Keratinocyte (primary cell): Measurements from ENCODE around the gene ABHD5. TPM values are rescaled to one million over a fixed set of nuclear protein-coding genes. Genes with fewer than 3 reads are reported as not detected.

ENCODE experiments used
- DNase-seq: peaks from one replicate; pipeline ENCODE4 v3.0.0-alpha.2; 2011; ENCODE audit warnings: low read depth, missing footprints, low spot score
- FAIRE-seq: peaks from 2 replicates; lab custom pipeline; 2011; peaks lifted over from hg19 to GRCh38; lab: Jason Lieb, UNC
- H2AFZ ChIP-seq: 2 replicates; pipeline ENCODE4 v1.6.0; 2012; ENCODE audit warnings: low read length, control low read depth, inconsistent platforms; ENCODE audit not compliant: control insufficient read depth
- H3K27ac ChIP-seq: 2 replicates; pipeline ENCODE4 v1.5.1; 2011; ENCODE audit warnings: low read length; ENCODE audit not compliant: control insufficient read depth, insufficient read depth
- H3K27me3 ChIP-seq: 3 replicates; pipeline ENCODE4 v1.6.0; 2011; ENCODE audit warnings: low read length; ENCODE audit not compliant: control insufficient read depth, insufficient read depth; ENCODE audit errors: extremely low read depth
- H3K36me3 ChIP-seq, 2 experiments: 2 replicates in 1 of 2; 3 replicates in 1 of 2; pipeline ENCODE4 v1.5.1; 2011; ENCODE audit warnings: low read length in 2 of 2, mild to moderate bottlenecking in 1 of 2; ENCODE audit not compliant: control insufficient read depth in 2 of 2, insufficient read depth in 2 of 2; ENCODE audit errors: extremely low read depth in 1 of 2
- H3K4me1 ChIP-seq: 3 replicates; pipeline ENCODE4 v1.5.1; 2011; ENCODE audit warnings: low read length; ENCODE audit not compliant: control insufficient read depth, insufficient read depth; ENCODE audit errors: extremely low read depth
- H3K4me2 ChIP-seq: 3 replicates; pipeline ENCODE4 v1.6.0; 2011; ENCODE audit warnings: low read depth, low read length; ENCODE audit not compliant: control insufficient read depth, insufficient read depth; ENCODE audit errors: extremely low read depth
- H3K4me3 ChIP-seq, 3 experiments: fragments of 200-600 bp in 1 of 3; sonication (generic) in 1 of 3; 2 replicates in 2 of 3; 3 replicates in 1 of 3; pipeline ENCODE4 v1.5.1; 2011 to 2016; ENCODE audit warnings: low read length in 3 of 3, mild to moderate bottlenecking in 3 of 3, control low read depth in 2 of 3, inconsistent platforms in 1 of 3, low read depth in 1 of 3, mixed read lengths in 1 of 3, mixed run types in 1 of 3, moderate library complexity in 1 of 3; ENCODE audit not compliant: control insufficient read depth in 2 of 3, insufficient read depth in 2 of 3; ENCODE audit errors: extremely low read depth in 1 of 3
- H3K79me2 ChIP-seq: 2 replicates; pipeline ENCODE4 v1.6.0; 2012; ENCODE audit warnings: low read length; ENCODE audit not compliant: control insufficient read depth, insufficient read depth
- H3K9ac ChIP-seq: 3 replicates; pipeline ENCODE4 v1.6.0; 2011; ENCODE audit warnings: low read length; ENCODE audit not compliant: control insufficient read depth, insufficient read depth; ENCODE audit errors: extremely low read depth
- H3K9me1 ChIP-seq: 3 replicates; pipeline ENCODE4 v1.6.0; 2011; ENCODE audit warnings: low read length; ENCODE audit not compliant: control insufficient read depth, insufficient read depth; ENCODE audit errors: extremely low read depth
- H3K9me3 ChIP-seq: 2 replicates; pipeline ENCODE4 v1.5.1; 2012; ENCODE audit warnings: low read depth, low read length; ENCODE audit not compliant: control insufficient read depth
- H4K20me1 ChIP-seq: 3 replicates; pipeline ENCODE4 v1.6.0; 2011; ENCODE audit warnings: low read length; ENCODE audit not compliant: control insufficient read depth, insufficient read depth; ENCODE audit errors: extremely low read depth
- EZH2 ChIP-seq: IDR thresholded peaks from one replicate; pipeline ENCODE4 v1.6.1; 2012; ENCODE audit warnings: inconsistent platforms, mild to moderate bottlenecking, low read length, moderate library complexity
- dilution Hi-C: fragments of 300-500 bp; cut with MboI; formaldehyde crosslinking; loops from one replicate; pipeline ENCODE4 v1.7.0; 2020; ENCODE audit warnings: low sequenced_read_pairs; ENCODE audit not compliant: extremely low pct_ligation_motif_present
- polyA plus RNA-seq, 5 experiments: library from polyadenylated mRNA; depleted of rRNA in 3 of 5; stranded (reverse) in 3 of 5; stranded (forward) in 1 of 5; unstranded in 1 of 5; fragments of >200 nt; gene quantifications; 1 replicate in 1 of 5; 2 replicates in 3 of 5; 3 replicates in 1 of 5; pipeline versions ENCODE4 v1.2.1 to v1.2.3, GENCODE V29; 2011 to 2012; ENCODE audit warnings: missing spikeins in 2 of 5, low read depth in 1 of 5, low replicate concordance in 1 of 5
- TF ChIP-seq, protein P1 (sequence below), 3 experiments: IDR thresholded peaks in 1 of 3; conservative IDR thresholded peaks in 1 of 3; optimal IDR thresholded peaks in 1 of 3; 2 replicates in 2 of 3; 3 replicates in 1 of 3; pipeline versions ENCODE3 to v1.5.1; 2011; ENCODE audit warnings: low read length in 3 of 3, mild to moderate bottlenecking in 3 of 3, moderate library complexity in 2 of 3, control low read depth in 1 of 3, inconsistent platforms in 1 of 3; ENCODE audit not compliant: insufficient read depth in 2 of 3; ENCODE audit errors: extremely low read depth in 1 of 3

The ABHD5 gene
- polyA plus RNA-seq, 1 donor (not counting 4 experiments of a cell fraction or from before 2014, with no cell fraction given) = 26.8 TPM

DNA sequence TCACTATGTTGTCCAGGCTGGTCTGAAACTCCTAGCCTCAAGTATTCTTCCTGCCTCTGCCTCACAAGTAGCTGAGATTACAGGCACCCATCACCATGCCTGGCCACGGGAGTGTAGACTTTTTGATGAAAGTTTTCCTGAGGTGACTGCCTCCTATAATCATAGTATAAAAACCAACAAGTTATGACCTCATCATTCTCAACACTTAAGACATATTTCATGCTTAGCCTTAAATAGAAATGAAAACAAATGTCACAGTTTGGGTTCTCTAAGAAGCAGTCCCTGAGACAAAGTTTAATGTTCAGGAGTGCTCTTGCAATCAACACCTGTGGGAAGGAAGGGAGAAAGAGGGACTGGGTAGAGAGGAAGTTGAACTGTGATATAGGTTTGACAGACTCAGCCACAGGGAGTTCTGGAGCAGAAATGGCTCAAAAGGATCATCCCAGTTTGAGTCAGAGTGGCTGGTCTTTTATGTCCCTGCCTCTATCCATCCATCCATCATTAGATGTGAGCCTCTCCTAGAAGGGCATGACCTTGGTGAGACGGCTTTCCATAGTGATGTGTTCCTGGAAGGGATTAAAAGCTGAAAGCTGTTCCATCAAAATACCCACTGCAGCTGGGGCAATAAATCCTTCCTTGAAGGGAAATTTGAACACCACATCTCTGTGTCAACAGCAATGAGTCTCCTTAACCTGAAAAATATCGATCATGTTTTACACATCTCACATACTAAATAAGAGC, 16.2 kb upstream of the ABHD5 start:
- no peak for DNase-seq
- no peak for TF ChIP-seq EZH2
- TF ChIP-seq, protein P1, sequence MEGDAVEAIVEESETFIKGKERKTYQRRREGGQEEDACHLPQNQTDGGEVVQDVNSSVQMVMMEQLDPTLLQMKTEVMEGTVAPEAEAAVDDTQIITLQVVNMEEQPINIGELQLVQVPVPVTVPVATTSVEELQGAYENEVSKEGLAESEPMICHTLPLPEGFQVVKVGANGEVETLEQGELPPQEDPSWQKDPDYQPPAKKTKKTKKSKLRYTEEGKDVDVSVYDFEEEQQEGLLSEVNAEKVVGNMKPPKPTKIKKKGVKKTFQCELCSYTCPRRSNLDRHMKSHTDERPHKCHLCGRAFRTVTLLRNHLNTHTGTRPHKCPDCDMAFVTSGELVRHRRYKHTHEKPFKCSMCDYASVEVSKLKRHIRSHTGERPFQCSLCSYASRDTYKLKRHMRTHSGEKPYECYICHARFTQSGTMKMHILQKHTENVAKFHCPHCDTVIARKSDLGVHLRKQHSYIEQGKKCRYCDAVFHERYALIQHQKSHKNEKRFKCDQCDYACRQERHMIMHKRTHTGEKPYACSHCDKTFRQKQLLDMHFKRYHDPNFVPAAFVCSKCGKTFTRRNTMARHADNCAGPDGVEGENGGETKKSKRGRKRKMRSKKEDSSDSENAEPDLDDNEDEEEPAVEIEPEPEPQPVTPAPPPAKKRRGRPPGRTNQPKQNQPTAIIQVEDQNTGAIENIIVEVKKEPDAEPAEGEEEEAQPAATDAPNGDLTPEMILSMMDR (optimal IDR thresholded peaks at IDR 0.05 in 1 of 3, IDR thresholded peaks at IDR 0.05 in 1 of 3, conservative IDR thresholded peaks at IDR 0.05 in 1 of 3; ENCODE audit: extremely low read depth in 1 of 3, insufficient read depth in 2 of 3, low read length in 3 of 3) = no peak
- Histone ChIP-seq H3K4me2 (no peak overlapping the region), H3K4me1 (no peaks in the 10 kb centered on the region), H4K20me1 (no peaks in the 10 kb centered on the region), H3K4me3 (no peak overlapping the region), H3K27ac (no peak overlapping the region), H3K9me3 (no peaks in the 10 kb centered on the region), H3K36me3 (no peaks in the 10 kb centered on the region), H2AFZ (no peak overlapping the region), H3K79me2 (no peaks in the 10 kb centered on the region), H3K27me3 (no peaks in the 10 kb centered on the region), H3K9me1 (no peaks in the 10 kb centered on the region), H3K9ac (no peak overlapping the region)
- dilution Hi-C loops = no loop called here
- no peak for FAIRE-seq

DNA sequence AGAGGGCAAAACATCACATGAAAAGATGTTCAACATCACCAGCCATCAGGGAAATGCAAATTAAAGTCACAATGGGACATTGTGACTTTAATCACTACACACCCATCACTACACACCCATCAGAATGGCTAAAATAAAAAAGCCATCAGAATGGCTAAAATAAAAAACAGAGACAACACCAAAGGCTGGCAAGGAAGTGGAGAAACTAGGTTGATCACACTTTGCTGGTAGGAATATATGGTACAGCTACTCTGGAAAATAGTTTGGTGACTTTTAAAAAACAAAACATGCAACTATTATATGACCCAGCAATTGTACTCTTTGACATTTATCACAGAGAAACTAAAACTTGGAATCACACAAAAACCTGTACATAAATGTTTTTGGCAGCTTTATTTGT, 15.1 kb upstream of the ABHD5 start:
- no peak overlapping the region for H2AFZ ChIP-seq
- no peak for TF ChIP-seq EZH2
- TF ChIP-seq, protein P1 (optimal IDR thresholded peaks at IDR 0.05 in 1 of 3, IDR thresholded peaks at IDR 0.05 in 1 of 3, conservative IDR thresholded peaks at IDR 0.05 in 1 of 3; ENCODE audit: extremely low read depth in 1 of 3, insufficient read depth in 2 of 3, low read length in 3 of 3) = no peak
- no peak overlapping the region for H3K9ac ChIP-seq
- H3K27ac ChIP-seq = no peak overlapping the region
- no peaks in the 10 kb centered on the region for H3K4me1 ChIP-seq
- no peak for FAIRE-seq
- H3K9me3 ChIP-seq = no peaks in the 10 kb centered on the region
- no peaks in the 10 kb centered on the region for H3K79me2 ChIP-seq
- no peaks in the 10 kb centered on the region for H4K20me1 ChIP-seq
- H3K9me1 ChIP-seq = no peaks in the 10 kb centered on the region
- no peaks in the 10 kb centered on the region for H3K27me3 ChIP-seq
- H3K36me3 ChIP-seq = no peaks in the 10 kb centered on the region
- no peak overlapping the region for H3K4me2 ChIP-seq
- no peak for DNase-seq
- dilution Hi-C loops = no loop called here
- H3K4me3 ChIP-seq = no peak overlapping the region
